H9 (cell line): Measurements from ENCODE around the gene NHERF2. TPM values are rescaled to one million over a fixed set of nuclear protein-coding genes. Genes with fewer than 3 reads are reported as not detected.

Experiments
- DNase-seq: peaks from one replicate; pipeline ENCODE4 v3.0.0-alpha.2; 2017
- H2AFZ ChIP-seq: one replicate; pipeline ENCODE4 v1.6.1; 2013; ENCODE audit warnings: mild to moderate bottlenecking, low read length, control low read depth, moderate library complexity
- H2AK5ac ChIP-seq: 2 replicates; pipeline ENCODE4 v1.6.1; 2013; ENCODE audit warnings: low read length, control low read depth, mixed read lengths; ENCODE audit not compliant: insufficient read length
- H2BK120ac ChIP-seq: one replicate; pipeline ENCODE4 v1.6.1; 2013; ENCODE audit warnings: low read depth, mild to moderate bottlenecking, low read length, control low read depth, inconsistent platforms; ENCODE audit not compliant: poor library complexity, severe bottlenecking
- H2BK12ac ChIP-seq: 2 replicates; pipeline ENCODE4 v1.6.1; 2013; ENCODE audit warnings: low read length, control low read depth, mixed read lengths, low read depth; ENCODE audit not compliant: insufficient read length
- H2BK15ac ChIP-seq: 2 replicates; pipeline ENCODE4 v1.6.1; 2013; ENCODE audit warnings: low read depth, low read length, control low read depth
- H2BK20ac ChIP-seq: one replicate; pipeline ENCODE4 v1.6.1; 2013; ENCODE audit warnings: low read depth, mild to moderate bottlenecking, low read length, control low read depth, inconsistent platforms; ENCODE audit not compliant: poor library complexity, severe bottlenecking
- H2BK5ac ChIP-seq: 2 replicates; pipeline ENCODE4 v1.6.1; 2013; ENCODE audit warnings: low read length, control low read depth, mixed read lengths; ENCODE audit not compliant: insufficient read length
- H3K14ac ChIP-seq: 2 replicates; pipeline ENCODE4 v1.6.1; 2013; ENCODE audit warnings: low read length, control low read depth; ENCODE audit not compliant: insufficient read depth
- H3K18ac ChIP-seq: 2 replicates; pipeline ENCODE4 v1.6.1; 2013; ENCODE audit warnings: low read depth, mild to moderate bottlenecking, mixed read lengths, low read length, control low read depth; ENCODE audit not compliant: insufficient read length
- H3K23ac ChIP-seq: 2 replicates; pipeline ENCODE4 v1.6.1; 2013; ENCODE audit warnings: low read length, control low read depth, mixed read lengths, low read depth; ENCODE audit not compliant: insufficient read length
- H3K23me2 ChIP-seq: 2 replicates; pipeline ENCODE4 v1.6.1; 2013; ENCODE audit warnings: low read depth, mild to moderate bottlenecking, mixed read lengths, low read length, control low read depth; ENCODE audit not compliant: insufficient read length, poor library complexity, severe bottlenecking
- H3K27ac ChIP-seq: 2 replicates; pipeline ENCODE4 v1.5.1; 2013; ENCODE audit warnings: low read length, control low read depth, mixed read lengths, low read depth; ENCODE audit not compliant: insufficient read length
- H3K27me3 ChIP-seq: 2 replicates; pipeline ENCODE4 v1.6.1; 2013; ENCODE audit warnings: low read length, control low read depth, inconsistent platforms; ENCODE audit not compliant: insufficient read depth
- H3K4ac ChIP-seq: 2 replicates; pipeline ENCODE4 v1.6.1; 2013; ENCODE audit warnings: low read depth, mild to moderate bottlenecking, control low read depth, inconsistent platforms, low read length, moderate library complexity
- H3K4me1 ChIP-seq: 2 replicates; pipeline ENCODE4 v1.6.1; 2013; ENCODE audit warnings: low read length, control low read depth, inconsistent platforms; ENCODE audit not compliant: insufficient read depth
- H3K4me2 ChIP-seq: 2 replicates; pipeline ENCODE4 v1.6.1; 2013; ENCODE audit warnings: low read length, control low read depth, mixed read lengths; ENCODE audit not compliant: insufficient read length, insufficient read depth
- H3K56ac ChIP-seq: 2 replicates; pipeline ENCODE4 v1.6.1; 2013; ENCODE audit warnings: low read depth, mild to moderate bottlenecking, mixed read lengths, low read length, control low read depth; ENCODE audit not compliant: insufficient read length
- H3K79me1 ChIP-seq: 2 replicates; pipeline ENCODE4 v1.6.1; 2013; ENCODE audit warnings: low read depth, mild to moderate bottlenecking, moderate library complexity, low read length, control low read depth, inconsistent platforms; ENCODE audit not compliant: insufficient read depth, poor library complexity, severe bottlenecking
- H3K79me2 ChIP-seq: 2 replicates; pipeline ENCODE4 v1.6.1; 2013; ENCODE audit warnings: low read length, control low read depth, inconsistent platforms; ENCODE audit not compliant: insufficient read depth
- H3K9ac ChIP-seq: 2 replicates; pipeline ENCODE4 v1.6.1; 2013; ENCODE audit warnings: low read length, control low read depth, mixed read lengths; ENCODE audit not compliant: insufficient read length; ENCODE audit errors: extremely low read depth
- H3K9me3 ChIP-seq: one replicate; pipeline ENCODE4 v1.6.1; 2013; ENCODE audit warnings: low read depth, low read length, inconsistent platforms; ENCODE audit not compliant: control insufficient read depth
- H3T11ph ChIP-seq: one replicate; pipeline ENCODE4 v1.6.1; 2013; ENCODE audit warnings: mild to moderate bottlenecking, low read length, control low read depth, inconsistent platforms
- H4K20me1 ChIP-seq: one replicate; pipeline ENCODE4 v1.6.1; 2013; ENCODE audit not compliant: control insufficient read depth, insufficient read length, insufficient read depth
- H4K5ac ChIP-seq: 2 replicates; pipeline ENCODE4 v1.6.1; 2013; ENCODE audit warnings: low read depth, mild to moderate bottlenecking, mixed read lengths, low read length, control low read depth; ENCODE audit not compliant: insufficient read length
- H4K8ac ChIP-seq: replicated peaks from 2 replicates; pipeline ENCODE4 v1.6.1; 2013; ENCODE audit warnings: low read length, control low read depth, mixed read lengths, low read depth; ENCODE audit not compliant: insufficient read length
- H4K91ac ChIP-seq: 2 replicates; pipeline ENCODE4 v1.6.1; 2013; ENCODE audit warnings: low read depth, mild to moderate bottlenecking, moderate library complexity, mixed read lengths, low read length, control low read depth; ENCODE audit not compliant: insufficient read length
- H3K27ac Mint-ChIP-seq, 3 experiments: 2 replicates in 2 of 3; 3 replicates in 1 of 3; pipeline ENCODE4 v1.8.0; 2020 to 2021; ENCODE audit warnings: mixed read lengths in 3 of 3, mild to moderate bottlenecking in 1 of 3, moderate library complexity in 1 of 3
- H3K27me3 Mint-ChIP-seq: 2 replicates; pipeline ENCODE4 v1.8.0; 2021; ENCODE audit warnings: low read depth, mild to moderate bottlenecking, moderate library complexity, mixed read lengths
- H3K36me3 Mint-ChIP-seq, 3 experiments: 2 replicates in 2 of 3; 3 replicates in 1 of 3; pipeline ENCODE4 v1.8.0; 2020 to 2021; ENCODE audit warnings: low read depth in 3 of 3, mixed read lengths in 3 of 3; ENCODE audit not compliant: insufficient read depth in 1 of 3
- H3K4me1 Mint-ChIP-seq, 2 experiments: 2 replicates each; pipeline ENCODE4 v1.8.0; 2020; ENCODE audit warnings: mixed read lengths in 2 of 2
- H3K4me3 Mint-ChIP-seq, 2 experiments: 2 replicates in 1 of 2; 3 replicates in 1 of 2; pipeline ENCODE4 v1.8.0; 2020 to 2021; ENCODE audit warnings: mild to moderate bottlenecking in 2 of 2, mixed read lengths in 2 of 2, moderate library complexity in 1 of 2
- H3K9me3 Mint-ChIP-seq, 2 experiments: 2 replicates in 1 of 2; 3 replicates in 1 of 2; pipeline ENCODE4 v1.8.0; 2020; ENCODE audit warnings: mild to moderate bottlenecking in 2 of 2, mixed read lengths in 2 of 2, moderate library complexity in 1 of 2
- WGBS: extraction: QIAGEN DNeasy Blood & Tissue Kit; methylation state at CpG from one replicate; pipeline ENCODE4 v1.1.7; 2013; ENCODE audit warnings: missing lambda C conversion rate, low lambda C conversion rate, mixed read lengths; ENCODE audit not compliant: insufficient read length; ENCODE audit errors: extremely low coverage; 5-methylcytosine and 5-hydroxymethylcytosine counted together
- total RNA-seq: library from RNA; stranded (reverse); gene quantifications from 2 replicates; pipeline ENCODE4 v1.2.1, GENCODE V29; 2021
- TF ChIP-seq, protein P1 (sequence below): fragments of 200-600 bp; sonication (generic); conservative IDR thresholded peaks from 3 replicates; pipeline ENCODE4 v1.8.0; 2021; ENCODE audit warnings: antibody characterized with exemption, mild to moderate bottlenecking

NHERF2 gene
- total RNA-seq, 1 experiment from 2014 or later: 15.3 TPM

DNA sequence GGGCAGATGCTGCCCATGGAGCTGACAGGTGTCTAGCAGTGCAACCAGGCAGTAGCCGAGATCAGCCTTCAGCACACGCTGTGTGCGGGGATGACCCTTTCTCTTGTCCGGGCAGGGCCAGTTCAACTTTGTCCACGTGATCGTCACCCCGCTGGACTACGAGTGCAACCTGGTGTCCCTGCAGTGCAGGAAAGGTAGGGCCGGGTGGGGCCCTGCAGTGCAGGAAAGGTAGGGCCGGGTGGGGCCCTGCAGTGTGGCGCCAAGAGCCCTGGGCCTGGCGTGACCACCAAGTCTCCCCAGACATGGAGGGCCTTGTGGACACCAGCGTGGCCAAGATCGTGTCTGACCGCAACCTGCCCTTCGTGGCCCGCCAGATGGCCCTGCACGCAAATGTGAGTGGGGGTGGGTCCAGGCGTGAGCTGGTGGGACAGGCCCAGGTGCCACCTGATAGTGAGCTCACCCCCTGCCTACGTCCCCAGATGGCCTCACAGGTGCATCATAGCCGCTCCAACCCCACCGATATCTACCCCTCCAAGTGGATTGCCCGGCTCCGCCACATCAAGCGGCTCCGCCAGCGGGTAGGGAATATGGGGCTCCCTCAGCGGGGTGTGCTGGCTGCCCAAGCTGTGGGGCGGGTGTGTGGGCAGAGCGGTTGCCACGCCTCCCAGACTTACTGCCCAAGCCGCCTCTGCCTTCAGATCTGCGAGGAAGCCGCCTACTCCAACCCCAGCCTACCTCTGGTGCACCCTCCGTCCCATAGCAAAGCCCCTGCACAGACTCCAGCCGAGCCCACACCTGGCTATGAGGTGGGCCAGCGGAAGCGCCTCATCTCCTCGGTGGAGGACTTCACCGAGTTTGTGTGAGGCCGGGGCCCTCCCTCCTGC, 61.3 kb downstream of the NHERF2 start:
- no peak overlapping the region for H2BK5ac ChIP-seq
- peaks cover 0 to 20% (median 18%) of the 10 kb centered on the region in 3 experiments; a peak in 6 of 7 replicates for H3K36me3 Mint-ChIP-seq

More for the DNA sequence above, 61.3 kb downstream of the NHERF2 start:
- Histone ChIP-seq H3K79me1 (no peaks in the 10 kb centered on the region), H2BK120ac (no peak overlapping the region), H3K56ac (no peak overlapping the region), H3K4me1 (no peaks in the 10 kb centered on the region), H2BK20ac (no peak overlapping the region), H4K5ac (no peak overlapping the region), H3K18ac (no peak overlapping the region), H3K4me2 (no peak overlapping the region), H3K9ac (no peak overlapping the region), H3K27me3 (no peaks in the 10 kb centered on the region), H3K23me2 (no peaks in the 10 kb centered on the region), H2AFZ (no peak overlapping the region), H3K9me3 (no peaks in the 10 kb centered on the region), H3K27ac (no peak overlapping the region), H3K4ac (no peak overlapping the region), H3T11ph (no peak overlapping the region), H3K79me2 (no peaks in the 10 kb centered on the region), H4K91ac (no peak overlapping the region), H2BK15ac (no peak overlapping the region), H4K20me1 (no peaks in the 10 kb centered on the region), H2BK12ac (no peak overlapping the region), H2AK5ac (no peak overlapping the region), H3K23ac (no peak overlapping the region), H3K14ac (no peak overlapping the region), H4K8ac (no peak overlapping the region)
- no peak for DNase-seq
- Mint-ChIP-seq H3K4me3 (no peak overlapping the region), H3K4me1 (no peaks in the 10 kb centered on the region), H3K27ac (no peak overlapping the region), H3K9me3 (no peaks in the 10 kb centered on the region), H3K27me3 (no peaks in the 10 kb centered on the region)
- TF ChIP-seq, protein P1, sequence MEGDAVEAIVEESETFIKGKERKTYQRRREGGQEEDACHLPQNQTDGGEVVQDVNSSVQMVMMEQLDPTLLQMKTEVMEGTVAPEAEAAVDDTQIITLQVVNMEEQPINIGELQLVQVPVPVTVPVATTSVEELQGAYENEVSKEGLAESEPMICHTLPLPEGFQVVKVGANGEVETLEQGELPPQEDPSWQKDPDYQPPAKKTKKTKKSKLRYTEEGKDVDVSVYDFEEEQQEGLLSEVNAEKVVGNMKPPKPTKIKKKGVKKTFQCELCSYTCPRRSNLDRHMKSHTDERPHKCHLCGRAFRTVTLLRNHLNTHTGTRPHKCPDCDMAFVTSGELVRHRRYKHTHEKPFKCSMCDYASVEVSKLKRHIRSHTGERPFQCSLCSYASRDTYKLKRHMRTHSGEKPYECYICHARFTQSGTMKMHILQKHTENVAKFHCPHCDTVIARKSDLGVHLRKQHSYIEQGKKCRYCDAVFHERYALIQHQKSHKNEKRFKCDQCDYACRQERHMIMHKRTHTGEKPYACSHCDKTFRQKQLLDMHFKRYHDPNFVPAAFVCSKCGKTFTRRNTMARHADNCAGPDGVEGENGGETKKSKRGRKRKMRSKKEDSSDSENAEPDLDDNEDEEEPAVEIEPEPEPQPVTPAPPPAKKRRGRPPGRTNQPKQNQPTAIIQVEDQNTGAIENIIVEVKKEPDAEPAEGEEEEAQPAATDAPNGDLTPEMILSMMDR: no peak
- no CpG with 5 or more reads among the region's 41 CpGs for WGBS

Other genes starting within 250 kb of the NHERF2 start
- 19.9 and 20.0 TPM in 2 replicates for gene SPSB3, start 244.3 kb upstream of the NHERF2 start, total RNA-seq
- gene NUBP2, start 243.9 kb upstream of the NHERF2 start, total RNA-seq: 67.7 and 69.4 TPM in 2 replicates
- gene IGFALS, start 233.2 kb upstream of the NHERF2 start, total RNA-seq: not detected in 2 replicates
- gene HAGH, start 200.1 kb upstream of the NHERF2 start, total RNA-seq: 30.0 and 31.0 TPM in 2 replicates
- 13.2 and 16.2 TPM in 2 replicates for gene FAHD1, start 199.7 kb upstream of the NHERF2 start, total RNA-seq
- 1.3 and 1.6 TPM in 2 replicates for gene MEIOB, start 154.7 kb upstream of the NHERF2 start, total RNA-seq
- gene HS3ST6, start 108.5 kb upstream of the NHERF2 start, total RNA-seq: not detected in 2 replicates
- 24.3 and 25.7 TPM in 2 replicates for gene MSRB1, start 83.7 kb upstream of the NHERF2 start, total RNA-seq
- gene RPL3L, start 72.2 kb upstream of the NHERF2 start, total RNA-seq: 0.11 and 0.31 TPM in 2 replicates
- 191 and 192 TPM in 2 replicates for gene NDUFB10, start 67.4 kb upstream of the NHERF2 start, total RNA-seq
- 3,874 and 3,923 TPM in 2 replicates for gene RPS2, start 62.1 kb upstream of the NHERF2 start, total RNA-seq
- 0.28 TPM in 1 of 2 replicates, not detected in the other for gene RNF151, start 60.0 kb upstream of the NHERF2 start, total RNA-seq
- gene TBL3, start 54.8 kb upstream of the NHERF2 start, total RNA-seq: 53.3 and 54.0 TPM in 2 replicates
- 1.3 and 1.7 TPM in 2 replicates for gene NOXO1, start 45.4 kb upstream of the NHERF2 start, total RNA-seq
- gene GFER, start 42.7 kb upstream of the NHERF2 start, total RNA-seq: 49.1 and 50.4 TPM in 2 replicates
- gene SYNGR3, start 36.9 kb upstream of the NHERF2 start, total RNA-seq: 11.9 and 12.1 TPM in 2 replicates
- gene ZNF598, start 17.1 kb upstream of the NHERF2 start, total RNA-seq: 64.2 and 70.9 TPM in 2 replicates
- 7.1 and 10.2 TPM in 2 replicates for gene NPW, start 7.1 kb upstream of the NHERF2 start, total RNA-seq
- gene NTHL1, start 20.9 kb downstream of the NHERF2 start, total RNA-seq: 52.0 and 54.0 TPM in 2 replicates
- 122 and 125 TPM in 2 replicates for gene TSC2, start 21.1 kb downstream of the NHERF2 start, total RNA-seq
- 73.5 and 88.0 TPM in 2 replicates for gene PKD1, start 109.0 kb downstream of the NHERF2 start, total RNA-seq
- 2.4 and 3.0 TPM in 2 replicates for gene RAB26, start 121.7 kb downstream of the NHERF2 start, total RNA-seq
- 105 and 108 TPM in 2 replicates for gene TRAF7, start 128.9 kb downstream of the NHERF2 start, total RNA-seq
- 7.9 and 9.3 TPM in 2 replicates for gene CASKIN1, start 169.7 kb downstream of the NHERF2 start, total RNA-seq
- gene MLST8, start 178.6 kb downstream of the NHERF2 start, total RNA-seq: 74.5 and 75.9 TPM in 2 replicates
- gene BRICD5, start 184.0 kb downstream of the NHERF2 start, total RNA-seq: 10.8 and 11.9 TPM in 2 replicates
- gene PGP, start 187.9 kb downstream of the NHERF2 start, total RNA-seq: 37.4 and 38.3 TPM in 2 replicates
- 35.9 and 37.6 TPM in 2 replicates for gene E4F1, start 196.7 kb downstream of the NHERF2 start, total RNA-seq
- 2.5 TPM in 2 replicates for gene DNASE1L2, start 209.5 kb downstream of the NHERF2 start, total RNA-seq
- gene ECI1, start 224.7 kb downstream of the NHERF2 start, total RNA-seq: 90.0 and 95.4 TPM in 2 replicates
- gene RNPS1, start 241.2 kb downstream of the NHERF2 start, total RNA-seq: 384 and 394 TPM in 2 replicates